Activated CD4-positive, alpha-beta T cell treated with anti-CD3 and anti-CD28 coated beads for 24 hours (primary cell): Measurements from ENCODE around the gene GTF3C4.

Source experiments
- DNase-seq, 2 donors: peaks; one replicate each; pipeline ENCODE4 v3.0.0-alpha.2; 2020; ENCODE audit warnings: low read depth in 2 of 2

Gene GTF3C4

DNA sequence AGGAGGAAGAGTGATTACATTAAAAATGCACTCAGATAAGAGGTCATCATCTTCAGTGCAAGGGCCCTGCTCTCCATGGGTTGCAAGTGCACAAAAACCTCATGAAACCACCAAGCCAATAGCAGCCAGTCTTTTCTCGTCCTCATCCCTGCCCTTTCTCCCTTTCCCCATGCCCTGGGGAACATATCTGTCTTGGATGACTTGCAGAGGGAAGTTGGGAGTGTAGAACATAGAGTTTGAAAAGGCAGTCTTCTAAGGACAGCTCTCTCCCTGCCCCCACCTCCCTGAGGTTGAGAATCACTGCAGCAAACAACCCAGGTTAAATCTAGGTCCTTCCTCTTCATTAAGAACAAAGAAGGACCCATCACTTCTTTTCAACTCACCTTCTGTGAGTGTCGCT, 22.5 kb upstream of the GTF3C4 start:
- DNase-seq: no peak

DNA sequence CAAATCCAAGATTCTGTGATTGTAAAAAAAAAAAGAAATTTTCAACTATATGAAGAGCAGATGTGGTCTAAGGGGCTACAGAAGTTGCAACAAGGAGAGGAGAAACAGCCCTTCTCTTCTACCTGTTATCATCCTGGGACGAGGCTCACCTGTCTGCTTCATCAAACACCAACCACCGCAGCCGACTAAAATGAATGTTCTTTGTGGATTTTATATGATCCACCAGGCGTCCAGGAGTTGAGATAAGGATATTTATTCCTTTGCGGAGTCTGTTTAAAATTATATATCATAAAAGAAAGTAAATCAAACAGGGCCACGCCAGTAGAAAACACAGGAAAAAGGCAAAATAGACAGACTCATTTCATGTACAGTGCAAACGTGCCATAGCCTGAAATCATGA, 22.0 kb upstream of the GTF3C4 start:
- DNase-seq: no peak

DNA sequence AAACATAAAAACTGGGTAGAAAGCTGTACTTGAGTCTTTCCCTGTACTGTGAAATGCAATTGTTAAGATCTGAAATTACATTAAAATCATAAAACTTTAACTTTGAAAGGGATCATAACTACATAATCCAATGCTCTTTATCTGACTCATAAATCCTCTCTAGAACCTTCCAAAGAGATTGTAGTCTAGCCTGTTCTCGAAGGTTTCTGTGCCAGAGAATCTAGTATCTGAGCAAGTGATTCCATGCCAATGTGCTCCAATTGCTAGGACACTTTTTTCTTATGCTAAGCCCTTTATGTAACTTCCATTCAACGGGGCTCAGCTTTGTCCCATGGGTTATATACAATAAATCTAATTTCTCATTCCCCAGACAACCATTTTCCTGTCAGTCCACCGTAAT, 21.6 kb upstream of the GTF3C4 start:
- DNase-seq: no peak

DNA sequence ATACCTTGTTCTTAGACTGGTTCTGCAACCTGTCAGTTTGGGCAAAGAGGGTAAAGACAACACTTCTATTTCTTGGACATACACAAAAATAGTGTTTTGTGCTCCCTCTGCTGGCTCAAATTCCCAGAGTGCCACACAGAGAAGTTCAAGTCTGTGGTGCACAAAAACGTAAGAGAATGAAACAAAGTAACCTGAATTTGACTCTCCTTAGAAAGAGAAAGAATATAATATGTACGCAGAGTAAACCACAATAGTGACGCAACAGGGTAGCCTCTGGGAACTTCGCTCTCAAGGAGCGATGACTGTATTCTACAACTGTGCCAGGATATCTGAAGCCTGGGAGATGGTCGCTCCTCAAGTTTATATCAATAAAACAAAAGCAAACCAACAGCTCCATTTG, 19.0 kb upstream of the GTF3C4 start:
- no peak for DNase-seq

DNA sequence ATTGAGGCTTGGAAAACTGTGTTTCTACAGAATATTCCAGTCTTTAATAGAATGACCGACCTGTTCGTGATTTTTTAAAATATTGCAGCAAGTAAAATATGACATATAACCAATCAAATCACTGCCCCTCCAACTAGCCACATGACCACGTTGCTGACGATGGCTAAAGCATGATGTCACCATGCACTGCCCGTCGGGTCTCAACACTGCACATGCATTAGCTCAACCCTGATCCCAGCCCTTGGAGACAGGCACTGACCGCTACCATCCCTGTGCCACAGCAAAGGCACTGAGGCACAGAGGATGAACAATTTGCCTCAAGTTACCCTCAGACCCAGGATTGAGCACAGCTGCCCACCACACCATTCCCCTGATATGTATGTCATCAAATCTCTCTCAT, 14.0 kb upstream of the GTF3C4 start:
- no peak for DNase-seq

DNA sequence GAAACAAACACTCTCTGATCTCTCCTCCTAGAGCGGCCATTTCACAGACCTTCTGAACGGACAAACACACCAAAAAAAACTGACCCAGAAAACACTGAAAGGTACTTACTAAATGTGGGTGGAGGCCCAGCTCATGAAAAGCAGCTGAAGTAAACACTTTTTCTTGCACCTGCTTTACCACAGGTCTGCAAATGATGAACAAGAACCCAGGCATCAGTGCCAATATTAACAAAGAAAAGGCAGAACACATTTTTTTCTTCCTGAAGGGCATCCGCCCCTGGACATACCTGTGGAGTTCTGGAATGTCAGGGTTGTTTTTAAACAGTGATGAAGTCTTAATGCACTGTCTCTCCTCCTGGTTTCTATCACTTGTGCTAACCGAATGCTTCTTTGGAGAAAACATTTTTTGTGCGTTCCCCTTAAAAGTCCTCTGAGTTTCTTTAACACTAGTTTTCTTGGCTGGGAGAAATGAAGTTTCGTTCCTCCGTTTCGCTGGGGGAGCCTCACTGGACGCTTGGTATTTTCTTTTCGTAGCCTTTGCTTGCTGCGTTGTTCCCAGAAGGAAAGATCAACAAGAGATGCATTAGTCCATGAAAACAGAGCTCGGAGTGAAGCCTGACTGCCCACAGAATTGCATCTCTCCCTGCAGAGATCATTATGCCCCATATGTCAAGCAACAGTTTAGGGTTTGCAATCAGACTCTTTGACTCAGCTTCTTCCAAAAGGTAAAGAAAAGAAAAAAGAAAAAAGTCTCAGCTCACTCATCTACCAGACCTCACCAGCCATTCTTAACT, 7.9 kb upstream of the GTF3C4 start:
- no peak for DNase-seq

DNA sequence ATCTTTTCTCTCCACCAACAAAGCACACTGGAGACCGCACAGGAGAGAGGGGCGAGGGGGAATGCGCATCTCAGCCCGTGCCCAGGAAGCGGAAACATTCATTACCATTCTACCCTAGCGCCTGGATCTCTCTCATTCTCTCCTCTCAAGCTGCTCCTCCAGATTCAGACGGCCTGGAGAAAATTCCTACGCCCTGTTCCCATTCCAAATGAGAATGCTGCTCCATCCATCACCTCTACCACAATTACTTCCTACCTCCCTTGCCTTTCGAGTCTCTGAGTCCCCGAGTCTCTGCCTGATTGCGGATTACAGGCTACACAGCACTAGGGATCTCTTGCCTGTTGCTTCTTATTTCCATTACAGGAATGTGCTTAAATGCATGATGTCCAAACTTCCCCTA, 7.1 kb upstream of the GTF3C4 start:
- no peak for DNase-seq

DNA sequence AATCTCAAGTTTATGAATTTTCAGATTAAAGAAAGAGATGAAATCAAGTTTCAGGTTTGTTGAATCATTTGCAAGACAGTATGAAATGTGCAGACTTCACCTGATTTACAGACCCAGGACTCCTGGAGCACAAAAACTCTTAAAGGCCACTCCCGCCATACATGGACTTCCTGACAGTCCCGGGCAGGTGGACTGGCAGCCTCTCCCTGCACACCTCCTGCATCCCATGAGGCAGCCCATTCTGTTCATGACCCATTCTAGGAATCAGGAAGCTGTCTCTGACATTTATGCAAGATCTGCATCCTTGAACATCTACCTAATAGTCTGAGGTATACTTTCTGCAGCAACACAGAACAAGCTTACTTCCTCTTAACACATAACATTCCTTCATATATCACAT, 6.4 kb upstream of the GTF3C4 start:
- DNase-seq: no peak

DNA sequence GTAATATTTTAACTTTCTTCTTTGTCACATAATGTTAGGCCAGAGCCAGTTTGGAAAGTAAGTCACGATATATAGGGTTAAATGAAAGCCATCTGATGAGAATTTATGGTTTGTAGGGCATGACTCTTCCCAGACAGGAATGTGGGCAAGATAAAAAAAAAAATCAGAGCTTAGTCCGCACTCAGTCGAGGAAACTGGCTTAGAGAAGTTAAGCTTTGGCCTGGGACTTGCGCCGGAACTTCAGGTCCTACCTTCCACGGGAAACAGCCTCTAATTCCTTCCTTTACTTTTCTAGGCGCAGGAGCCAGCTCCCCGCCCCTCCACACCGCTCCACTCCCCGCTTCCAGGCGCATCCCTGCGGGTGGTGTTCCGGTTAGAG, 956 bp upstream of the GTF3C4 start:
- no peak for DNase-seq

DNA sequence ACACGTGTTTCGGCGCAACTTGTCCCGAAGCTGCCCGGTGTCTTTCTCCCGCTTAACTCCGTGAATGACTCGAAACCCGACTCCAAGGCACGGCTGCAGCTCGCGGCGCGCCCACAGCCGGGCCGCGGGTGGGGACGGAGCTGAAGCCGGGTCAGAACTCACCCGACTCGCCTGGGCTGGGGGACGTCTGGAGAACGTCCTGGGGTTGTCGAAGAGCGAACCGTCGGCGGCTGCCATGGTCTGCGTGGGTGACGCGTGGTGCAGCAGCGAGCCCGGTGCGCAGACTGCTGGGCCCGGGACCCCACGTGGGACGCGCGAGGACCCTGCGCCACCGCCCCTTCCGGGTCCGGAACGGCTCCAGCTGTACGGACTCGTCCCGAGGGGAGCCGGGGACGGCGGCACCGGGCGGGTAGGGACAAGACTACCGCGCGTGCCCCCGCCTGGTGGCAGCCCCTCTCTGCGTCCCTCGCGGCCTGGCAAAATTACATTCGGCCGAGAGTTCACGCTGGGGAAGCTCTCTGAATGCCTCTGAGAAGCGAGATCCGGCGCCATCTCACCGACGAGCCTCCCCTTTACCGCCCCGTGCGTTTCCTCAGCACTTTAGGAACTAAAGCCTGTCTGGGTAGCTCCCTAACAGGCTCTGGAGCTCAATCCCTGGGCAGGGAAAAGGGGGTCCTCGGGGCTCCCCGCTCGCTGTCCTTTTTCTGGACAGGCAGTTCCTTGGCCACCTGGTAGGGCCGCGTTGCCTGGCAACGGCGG, 387 bp upstream of the GTF3C4 start, which contains the start of gene DDX31:
TSS of gene DDX31 (minus strand) at position 286 of the 759 bp plus-strand sequence. CDS start at position 237, 49 bp downstream.
- DNase-seq: peak; percentile 75 to 78

DNA sequence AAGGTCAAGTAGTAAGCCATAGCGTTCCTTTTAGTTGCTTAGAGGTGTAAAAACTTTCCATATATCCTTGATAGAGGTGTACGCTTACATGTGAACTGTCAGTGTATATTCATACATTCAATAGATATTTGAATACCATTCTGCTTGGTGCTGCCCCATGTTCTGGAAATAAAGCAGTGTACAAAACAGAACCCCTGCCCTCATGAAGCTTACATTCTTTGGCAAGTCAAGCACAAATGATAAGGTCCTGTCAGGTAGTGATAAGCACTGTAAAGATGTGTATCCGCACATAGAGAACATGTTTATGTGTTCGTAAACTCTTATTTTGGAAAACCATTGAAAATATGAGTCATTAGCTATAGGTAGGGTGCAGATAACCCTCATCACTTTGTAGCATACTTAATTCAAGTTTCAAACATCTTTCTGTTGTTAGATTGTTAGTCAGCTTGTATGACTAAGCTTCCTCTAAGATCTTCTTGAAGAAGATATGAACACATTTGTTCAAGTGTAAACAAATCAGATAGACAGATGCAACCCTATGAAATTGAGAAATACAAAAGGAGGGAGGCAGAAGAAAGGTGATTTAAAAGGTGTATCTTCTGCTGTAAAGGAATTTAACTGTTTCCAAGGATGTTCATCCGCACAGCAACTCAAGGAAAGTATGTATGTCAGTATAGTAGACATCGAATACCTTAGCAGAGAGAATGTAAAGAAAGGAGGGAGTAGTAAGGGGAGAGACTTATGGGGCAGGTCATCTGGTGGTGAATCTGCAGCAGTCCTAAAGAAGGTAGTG, 1.6 kb downstream of the GTF3C4 start:
- no peak for DNase-seq

DNA sequence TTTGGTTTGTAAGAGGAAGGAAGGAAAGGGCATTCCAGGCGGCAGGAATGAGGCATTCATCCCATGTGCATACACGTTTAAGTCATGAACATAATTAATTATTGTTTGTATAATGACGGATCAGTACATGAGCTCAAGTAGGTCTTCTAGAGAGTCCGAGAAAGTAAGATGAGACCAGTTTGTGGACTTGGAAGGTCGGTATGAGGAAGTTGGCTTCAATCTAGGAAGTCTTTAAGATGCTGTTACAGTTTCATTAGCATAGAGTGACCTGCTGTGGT, 2.1 kb downstream of the GTF3C4 start:
- no peak for DNase-seq

DNA sequence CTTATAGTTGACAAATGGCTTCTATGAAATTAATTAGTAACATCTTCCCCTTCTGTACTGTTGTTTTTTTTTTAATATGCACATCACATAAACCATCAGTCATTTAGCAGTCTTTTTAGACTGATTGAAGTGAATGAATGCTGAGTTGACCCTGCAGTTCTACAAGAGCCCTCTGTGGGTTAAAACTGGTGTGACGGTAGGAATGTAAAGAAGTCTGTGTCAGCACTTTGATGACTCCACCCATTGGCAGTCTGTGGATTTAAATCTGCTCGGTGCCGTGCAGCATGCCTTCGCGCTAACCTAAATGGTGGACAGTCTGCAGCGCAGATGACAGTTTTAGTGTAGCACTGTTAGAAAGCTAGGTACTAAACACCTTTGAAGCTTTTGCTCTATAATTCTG, 3.1 kb downstream of the GTF3C4 start:
- DNase-seq: no peak

DNA sequence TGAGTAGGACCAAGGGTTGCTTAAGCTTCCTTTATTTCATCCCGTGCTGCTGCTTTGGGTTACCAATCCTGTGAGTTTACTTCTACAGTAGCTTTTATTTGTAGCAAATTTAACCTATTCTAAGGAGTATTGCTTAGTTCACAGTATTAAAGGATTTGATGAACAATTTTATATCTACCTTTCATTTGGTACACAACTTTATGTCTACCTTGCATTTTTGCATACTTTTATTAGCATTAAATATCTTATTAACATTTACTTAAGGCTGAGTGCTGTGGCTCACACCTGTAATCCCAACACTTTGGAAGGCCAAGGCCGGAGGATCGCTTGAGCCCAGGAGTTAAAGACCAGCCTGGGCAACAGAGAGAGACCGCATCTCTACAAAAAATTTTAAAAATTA, 4.2 kb downstream of the GTF3C4 start:
- no peak for DNase-seq

DNA sequence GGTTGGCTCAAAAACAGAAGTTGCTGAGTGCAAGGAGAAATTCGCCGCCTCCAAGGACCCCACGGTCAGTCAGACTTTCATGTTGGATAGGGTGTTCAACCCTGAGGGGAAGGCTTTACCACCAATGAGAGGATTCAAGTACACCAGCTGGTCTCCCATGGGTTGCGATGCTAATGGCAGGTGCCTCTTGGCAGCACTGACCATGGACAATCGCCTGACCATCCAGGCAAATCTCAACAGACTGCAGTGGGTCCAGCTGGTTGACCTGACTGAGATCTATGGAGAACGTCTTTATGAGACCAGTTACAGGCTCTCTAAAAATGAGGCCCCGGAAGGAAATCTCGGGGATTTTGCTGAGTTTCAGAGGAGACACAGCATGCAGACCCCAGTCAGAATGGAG, 7.7 kb downstream of the GTF3C4 start:
- no peak for DNase-seq

DNA sequence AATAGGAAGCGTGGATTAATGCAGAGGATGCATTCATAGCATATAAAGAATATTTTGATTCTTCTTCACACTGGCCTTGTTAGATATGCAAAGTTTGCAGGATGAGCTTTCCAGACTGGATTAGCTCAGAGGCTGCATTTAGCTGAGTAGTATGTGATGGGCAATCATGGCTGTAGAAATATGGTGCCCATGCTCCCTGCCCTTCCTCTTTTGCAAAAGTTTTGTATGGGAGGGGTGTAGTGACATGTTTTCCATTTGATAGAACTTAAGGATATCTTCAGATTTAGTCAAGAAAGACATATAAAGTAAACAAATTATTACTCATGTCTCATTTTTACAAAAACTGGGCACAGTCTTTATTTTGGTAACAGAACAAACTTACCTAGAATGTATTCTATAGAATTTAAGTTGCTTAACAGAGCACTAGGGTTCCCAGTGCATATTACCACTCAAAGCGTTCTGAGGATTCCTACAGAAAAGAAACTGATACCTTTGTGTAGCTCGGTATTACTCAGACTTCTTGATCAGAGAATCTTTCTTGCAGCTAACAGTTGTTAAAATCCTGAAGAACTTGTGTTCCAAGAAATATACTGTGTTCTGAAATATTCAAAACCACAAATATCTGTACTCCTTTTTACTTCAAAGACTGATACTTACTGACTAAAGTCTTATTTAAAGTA, 9.8 kb downstream of the GTF3C4 start:
- no peak for DNase-seq

DNA sequence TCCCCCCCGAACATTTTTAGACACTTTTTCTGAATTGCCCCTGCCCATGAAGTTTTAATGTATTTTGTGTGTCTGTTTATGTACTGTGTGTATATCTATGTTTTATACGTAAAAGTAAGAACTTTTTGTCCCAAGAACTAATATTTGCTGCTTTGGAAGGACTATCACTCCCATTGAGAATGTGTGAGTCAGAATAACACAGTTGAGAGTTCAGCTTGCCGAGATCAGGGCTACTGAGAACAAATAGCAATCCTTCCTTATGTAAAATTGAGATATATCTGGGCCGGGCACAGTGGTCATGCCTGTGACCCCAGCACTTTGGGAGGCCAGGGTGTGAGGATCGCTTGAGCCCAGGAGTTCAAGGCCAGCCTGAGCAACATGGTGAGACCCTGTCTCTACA, 11.3 kb downstream of the GTF3C4 start:
- DNase-seq: no peak

DNA sequence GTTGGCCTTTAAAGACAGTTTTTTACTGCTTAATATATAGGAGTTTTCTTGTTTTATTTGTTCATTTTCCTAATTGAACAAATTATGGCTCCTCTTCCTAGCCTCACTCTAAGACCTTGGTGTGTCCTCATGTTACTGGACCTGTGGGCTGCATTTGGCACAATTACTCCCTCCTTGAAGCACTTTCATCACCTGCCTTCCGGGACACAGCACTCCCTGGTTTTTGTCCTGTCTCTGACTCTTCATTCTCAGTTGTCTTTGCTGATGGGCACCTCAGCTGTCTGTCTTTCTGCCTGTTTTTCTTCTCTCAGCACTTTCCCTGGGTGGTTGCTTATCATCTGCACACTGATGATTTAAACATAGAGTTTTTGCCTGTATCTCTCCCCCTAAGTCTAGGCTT, 13.6 kb downstream of the GTF3C4 start:
- no peak for DNase-seq

DNA sequence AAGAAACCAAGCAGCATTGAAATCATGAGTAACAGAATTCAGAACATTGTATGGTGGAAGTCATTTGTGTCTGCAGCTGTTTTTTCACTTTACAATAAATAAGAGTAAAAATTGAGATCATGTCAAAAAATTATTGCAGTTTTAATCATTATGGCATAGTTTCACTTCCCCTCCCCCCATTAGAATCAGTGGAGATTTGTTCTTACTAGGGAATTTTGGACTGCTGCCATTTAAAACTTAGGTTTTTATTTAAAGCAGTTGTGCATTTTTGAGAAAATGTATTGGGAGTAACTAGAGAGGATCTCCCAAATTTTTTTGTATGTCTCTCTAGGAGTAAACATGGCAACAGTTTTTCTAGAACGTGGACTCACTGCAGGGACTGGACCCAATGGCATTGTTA, 20.4 kb downstream of the GTF3C4 start:
- DNase-seq: no peak

DNA sequence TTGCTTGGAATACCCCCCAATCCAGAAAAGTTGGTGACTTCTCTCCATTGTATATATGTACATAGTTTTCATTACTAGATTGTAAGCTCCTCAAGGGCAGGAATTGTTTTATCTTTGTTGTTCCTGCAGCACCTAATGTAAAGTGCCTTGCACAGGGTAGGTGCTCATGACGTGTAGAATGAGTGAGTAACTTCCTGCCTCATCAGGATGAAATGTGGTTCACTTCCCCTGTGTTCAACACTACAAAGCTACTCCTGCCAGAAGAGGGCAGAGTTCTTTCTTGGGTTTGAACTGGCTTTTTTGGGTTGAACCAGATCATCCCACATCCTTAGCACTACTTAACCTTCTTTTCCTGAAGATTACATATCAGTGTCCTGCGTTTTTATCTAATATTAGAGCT, 23.9 kb downstream of the GTF3C4 start:
- DNase-seq: no peak

DNA sequence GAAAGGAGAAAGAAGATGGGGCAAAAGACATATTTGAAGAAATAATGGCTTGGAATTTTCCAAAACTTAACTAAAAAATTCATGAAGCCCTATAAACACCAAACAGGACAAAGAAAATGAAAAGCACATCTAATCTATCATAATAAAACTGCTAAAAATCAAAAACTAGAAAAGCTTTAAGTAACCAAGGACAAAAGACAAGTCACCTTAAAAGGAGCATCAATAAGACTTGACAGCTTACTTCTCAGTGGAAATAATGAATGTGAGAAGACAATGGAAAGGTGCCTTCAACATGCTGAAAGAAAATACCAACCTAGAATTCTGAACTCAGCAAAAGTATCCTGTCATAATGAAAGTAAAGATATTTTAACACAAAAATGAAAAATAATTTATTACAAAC, 27.0 kb downstream of the GTF3C4 start:
- DNase-seq: no peak

DNA sequence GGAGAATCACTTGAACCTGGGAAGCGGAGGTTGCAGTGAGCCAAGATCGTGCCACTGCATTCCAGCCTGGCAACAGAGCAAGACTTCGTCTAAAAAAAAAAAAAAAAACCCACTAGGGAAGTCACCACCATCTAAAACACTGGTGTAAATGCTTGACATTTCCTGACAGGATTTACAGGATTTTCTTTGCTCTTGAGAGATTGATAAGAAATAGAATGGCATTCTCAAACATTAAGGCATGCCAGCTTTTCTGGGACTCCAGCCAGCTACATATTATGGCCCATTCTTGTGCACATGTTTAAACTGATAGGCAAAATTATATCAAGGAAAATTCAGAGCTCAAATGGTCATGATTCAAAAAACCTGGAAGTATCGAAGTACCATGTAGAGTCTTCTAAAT, 28.7 kb downstream of the GTF3C4 start:
- no peak for DNase-seq
